ENCODE measurements around the gene UBALD1. TPM values are rescaled to one million over a fixed set of nuclear protein-coding genes. Genes with fewer than 3 reads are reported as not detected.

Gene UBALD1
- total and polyA plus RNA-seq, 12 donors: 3.7 to 92.7 (median 18.9) TPM

DNA sequence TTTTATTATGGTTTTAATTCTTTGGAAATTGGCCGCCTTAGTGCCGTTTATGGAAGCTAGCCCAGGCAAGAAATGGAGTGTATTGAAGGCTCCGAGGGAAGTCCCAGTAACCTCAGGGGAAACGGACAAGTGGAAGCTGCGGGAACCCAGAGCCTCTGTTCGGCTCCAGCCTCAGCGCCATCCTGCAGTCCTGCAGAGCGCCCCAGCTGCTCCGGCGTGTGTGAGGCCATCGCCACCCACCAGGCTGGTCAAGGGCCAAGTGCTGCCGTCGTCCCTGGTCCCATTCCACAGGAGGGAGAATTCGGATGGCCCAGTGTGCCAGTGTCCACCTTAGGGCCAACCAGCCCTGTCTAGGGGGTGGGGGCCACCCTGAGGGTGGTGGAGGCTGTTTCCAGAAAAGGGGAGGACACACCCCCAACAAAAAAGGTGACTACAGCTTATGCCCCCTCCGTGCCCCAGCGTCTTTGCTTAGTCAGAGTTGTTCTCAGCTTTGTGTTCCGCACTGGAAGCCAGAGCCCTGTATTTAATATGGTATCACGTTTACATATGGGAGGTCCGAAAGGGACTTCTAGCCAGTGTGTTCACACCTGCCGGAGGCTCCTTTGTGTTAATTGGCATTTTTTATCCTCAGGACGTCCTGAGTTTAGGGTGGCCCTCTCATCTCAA is 22.9 kb upstream of the UBALD1 start:
- H3K4me3 ChIP-seq: no peak overlapping the region
- H3K4me1 ChIP-seq (replicated peaks in 1 of 2): peaks cover 14 to 17% of the 10 kb centered on the region in 2 donors
- no peak overlapping the region for H3K27ac ChIP-seq
- H3K9me3 ChIP-seq (replicated peaks in 1 of 3): no peaks in the 10 kb centered on the region
- DNase-seq: no peak
- no peak for TF ChIP-seq POLR2A (IDR thresholded peaks at IDR 0.05)
- TF ChIP-seq, protein P1, sequence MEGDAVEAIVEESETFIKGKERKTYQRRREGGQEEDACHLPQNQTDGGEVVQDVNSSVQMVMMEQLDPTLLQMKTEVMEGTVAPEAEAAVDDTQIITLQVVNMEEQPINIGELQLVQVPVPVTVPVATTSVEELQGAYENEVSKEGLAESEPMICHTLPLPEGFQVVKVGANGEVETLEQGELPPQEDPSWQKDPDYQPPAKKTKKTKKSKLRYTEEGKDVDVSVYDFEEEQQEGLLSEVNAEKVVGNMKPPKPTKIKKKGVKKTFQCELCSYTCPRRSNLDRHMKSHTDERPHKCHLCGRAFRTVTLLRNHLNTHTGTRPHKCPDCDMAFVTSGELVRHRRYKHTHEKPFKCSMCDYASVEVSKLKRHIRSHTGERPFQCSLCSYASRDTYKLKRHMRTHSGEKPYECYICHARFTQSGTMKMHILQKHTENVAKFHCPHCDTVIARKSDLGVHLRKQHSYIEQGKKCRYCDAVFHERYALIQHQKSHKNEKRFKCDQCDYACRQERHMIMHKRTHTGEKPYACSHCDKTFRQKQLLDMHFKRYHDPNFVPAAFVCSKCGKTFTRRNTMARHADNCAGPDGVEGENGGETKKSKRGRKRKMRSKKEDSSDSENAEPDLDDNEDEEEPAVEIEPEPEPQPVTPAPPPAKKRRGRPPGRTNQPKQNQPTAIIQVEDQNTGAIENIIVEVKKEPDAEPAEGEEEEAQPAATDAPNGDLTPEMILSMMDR (IDR thresholded peaks at IDR 0.05): no peak
- no peaks in the 10 kb centered on the region for H3K27me3 ChIP-seq
- WGBS, 4 donors: 86 to 94% (median 88%) methylated on average over 11 to 21 of the region's 21 CpGs
- intact Hi-C loops (cut with DNase I): no loop called here
- peaks cover 0 to 11% of the 10 kb centered on the region in 2 donors for H3K36me3 ChIP-seq (replicated peaks in 1 of 2)

DNA sequence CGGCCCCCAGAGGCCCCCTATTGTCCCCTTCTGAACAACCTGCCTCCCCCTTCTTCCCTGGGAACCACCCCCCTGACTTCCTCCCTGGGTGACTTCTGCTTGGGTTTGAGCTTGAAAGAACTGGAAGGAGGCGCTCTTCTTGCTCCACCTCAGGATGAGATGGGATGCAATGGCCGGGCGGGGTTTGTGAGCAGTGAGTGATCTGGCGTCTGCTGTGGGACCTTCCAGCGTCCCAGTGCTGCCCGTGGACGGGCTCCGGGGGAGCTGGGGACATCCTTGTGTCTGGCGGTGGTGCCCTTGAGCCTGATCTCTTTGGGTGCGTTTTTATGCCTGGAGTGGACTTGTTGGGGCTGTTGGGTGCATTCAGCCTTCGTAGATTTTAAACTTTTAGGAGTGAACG is 21.5 kb upstream of the UBALD1 start:
- peaks cover 14 to 17% of the 10 kb centered on the region in 2 donors for H3K4me1 ChIP-seq (replicated peaks in 1 of 2)
- H3K4me3 ChIP-seq: no peak overlapping the region
- no peak overlapping the region for H3K27ac ChIP-seq
- 81 to 91% (median 82%) methylated on average over 8 to 13 of the region's 13 CpGs for WGBS, 4 donors
- H3K27me3 ChIP-seq: no peaks in the 10 kb centered on the region
- H3K36me3 ChIP-seq (replicated peaks in 1 of 2): peaks cover 0 to 11% of the 10 kb centered on the region in 2 donors
- DNase-seq: no peak
- TF ChIP-seq, protein P1 (IDR thresholded peaks at IDR 0.05): no peak
- TF ChIP-seq POLR2A (IDR thresholded peaks at IDR 0.05): no peak
- no peaks in the 10 kb centered on the region for H3K9me3 ChIP-seq (replicated peaks in 1 of 3)
- intact Hi-C loops (cut with DNase I): no loop called here

DNA sequence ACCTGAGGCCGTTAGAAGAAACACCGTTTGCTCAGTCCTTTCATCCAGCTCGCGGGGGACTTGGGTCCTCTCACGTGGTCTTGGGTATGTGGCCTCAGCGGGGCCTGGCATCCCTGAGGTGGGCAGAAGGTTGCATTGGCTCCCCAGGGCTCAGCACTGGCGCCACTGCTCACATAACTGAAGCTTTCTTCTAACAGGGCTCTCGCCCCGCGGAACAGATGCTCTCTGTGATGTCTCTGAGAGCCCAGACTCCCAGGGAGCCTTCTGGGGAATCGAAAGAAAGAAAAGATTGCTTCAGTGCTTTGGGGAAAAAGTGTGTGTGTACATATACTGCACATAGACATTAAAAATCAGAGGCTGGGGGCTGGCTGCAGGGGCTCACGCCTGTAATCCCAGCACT is 20.1 kb upstream of the UBALD1 start:
- intact Hi-C loops (cut with DNase I): no loop called here
- Histone ChIP-seq H3K4me1 (replicated peaks in 1 of 2) (peaks cover 4 to 8% of the 10 kb centered on the region in 2 donors), H3K27ac (no peak overlapping the region), H3K9me3 (replicated peaks in 1 of 3) (no peaks in the 10 kb centered on the region), H3K36me3 (replicated peaks in 1 of 2) (peaks cover 0 to 11% of the 10 kb centered on the region in 2 donors), H3K27me3 (no peaks in the 10 kb centered on the region), H3K4me3 (no peak overlapping the region)
- no peak for DNase-seq
- TF ChIP-seq, protein P1 (IDR thresholded peaks at IDR 0.05): no peak
- no peak for TF ChIP-seq POLR2A (IDR thresholded peaks at IDR 0.05)
- WGBS, 4 donors: 89 to 94% (median 91%) methylated on average over 11 to 12 of the region's 12 CpGs

DNA sequence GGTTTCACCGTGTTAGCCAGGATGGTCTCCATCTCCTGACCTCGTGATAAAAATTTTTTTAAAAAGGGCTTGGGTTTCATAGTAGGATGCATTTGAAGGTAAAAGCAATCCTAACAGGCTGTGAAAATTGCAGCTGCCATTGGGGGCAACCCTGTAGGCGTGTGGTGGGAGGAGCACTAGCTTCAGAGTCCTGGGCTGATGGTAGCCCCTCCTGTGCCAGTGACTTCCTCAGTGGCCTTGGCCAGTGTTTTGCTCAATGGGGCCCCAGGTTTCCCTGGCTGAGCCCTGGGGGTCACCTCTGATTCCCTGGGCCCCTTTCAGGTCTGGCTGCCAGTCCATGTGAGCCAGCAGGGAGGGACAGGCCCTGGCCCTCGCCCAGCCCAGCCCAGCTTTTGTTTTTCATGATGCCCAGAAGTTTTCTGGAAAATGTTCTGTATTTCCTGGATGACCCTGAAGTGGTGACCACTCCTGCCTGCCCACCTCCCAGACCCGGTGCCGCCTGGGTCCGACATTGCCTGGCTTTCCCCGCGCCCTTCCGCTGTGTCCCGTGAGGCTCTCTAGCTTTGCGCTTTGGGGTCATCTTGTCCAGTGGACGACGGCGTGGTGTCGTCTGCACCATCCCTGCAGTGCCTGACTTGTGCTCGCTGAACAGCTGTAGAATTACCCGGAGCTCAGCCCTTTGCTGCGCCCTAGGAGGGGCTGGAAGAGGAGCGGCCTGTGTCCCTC is 19.4 kb upstream of the UBALD1 start:
- no peak overlapping the region for H3K27ac ChIP-seq
- no peak for DNase-seq
- WGBS, 4 donors: 87 to 90% (median 87%) methylated on average over 12 to 20 of the region's 20 CpGs
- peaks cover 0 to 4% of the 10 kb centered on the region in 2 donors for H3K4me1 ChIP-seq (replicated peaks in 1 of 2)
- intact Hi-C loops (cut with DNase I): no loop called here
- H3K36me3 ChIP-seq (replicated peaks in 1 of 2): peaks cover 0 to 11% of the 10 kb centered on the region in 2 donors
- no peaks in the 10 kb centered on the region for H3K27me3 ChIP-seq
- no peaks in the 10 kb centered on the region for H3K9me3 ChIP-seq (replicated peaks in 1 of 3)
- H3K4me3 ChIP-seq: no peak overlapping the region
- TF ChIP-seq POLR2A (IDR thresholded peaks at IDR 0.05): no peak
- TF ChIP-seq, protein P1 (IDR thresholded peaks at IDR 0.05): no peak
